HepG2 (cell line): ENCODE data around the gene ESPN. TPM values are rescaled to one million over a fixed set of nuclear protein-coding genes. Genes with fewer than 3 reads are reported as not detected.
A peak's percentile ranks its signal among the peaks of the same experiment; 100 is the strongest.

ENCODE experiments used
- BHLHE40 ChIP-seq: IDR thresholded peaks from 2 replicates; pipeline ENCODE4 v1.6.1; 2011; ENCODE audit warnings: low read length, improper control_type of control experiment
- BRF2 ChIP-seq: sonication (generic); formaldehyde crosslinking; IDR thresholded peaks from 2 replicates; pipeline ENCODE4 v1.8.1; 2022; ENCODE audit warnings: mild to moderate bottlenecking, missing genetic modification reagents
- FUBP1 ChIP-seq: sonication (generic); formaldehyde crosslinking; IDR thresholded peaks from 2 replicates; pipeline ENCODE4 v1.5.1; 2020; ENCODE audit warnings: missing genetic modification reagents, mild to moderate bottlenecking, borderline replicate concordance
- HNRNPLL ChIP-seq: fragments of 200-400 bp; formaldehyde crosslinking; IDR thresholded peaks from 2 replicates; pipeline ENCODE4 v1.6.1; 2017; ENCODE audit warnings: mild to moderate bottlenecking, low read depth, low read length; ENCODE audit not compliant: poor library complexity, severe bottlenecking
- IKZF1 ChIP-seq: fragments of 450-650 bp; IDR thresholded peaks from 2 replicates; pipeline ENCODE4 v1.7.1; 2016
- KDM3A ChIP-seq: IDR thresholded peaks from 2 replicates; pipeline ENCODE4 v1.6.1; 2018; ENCODE audit warnings: low read depth, missing compliant biosample characterization
- MAF1 ChIP-seq: sonication (generic); formaldehyde crosslinking; IDR thresholded peaks from 2 replicates; pipeline ENCODE4 v1.5.0; 2020; ENCODE audit warnings: missing genetic modification reagents, borderline replicate concordance
- MAFK ChIP-seq, 2 experiments: IDR thresholded peaks in 1 of 2; conservative IDR thresholded peaks in 1 of 2; 2 replicates each; pipeline ENCODE4 v1.6.1; 2011; ENCODE audit warnings: improper control_type of control experiment in 2 of 2, low read length in 2 of 2
- NRL ChIP-seq: sonication (generic); formaldehyde crosslinking; IDR thresholded peaks from 2 replicates; pipeline ENCODE4 v1.5.0; 2020; ENCODE audit warnings: missing genetic modification reagents, mild to moderate bottlenecking, moderate library complexity, borderline replicate concordance
- POLR2AphosphoS5 ChIP-seq: IDR thresholded peaks from 2 replicates; pipeline ENCODE4 v1.6.1; 2012; ENCODE audit warnings: low read depth, low read length
- SIX4 ChIP-seq: sonication (generic); formaldehyde crosslinking; IDR thresholded peaks from 2 replicates; pipeline ENCODE4 v1.4.0; 2020; ENCODE audit warnings: missing genetic modification reagents
- TCF12 ChIP-seq, 2 experiments: fragments of 450-650 bp in 1 of 2; sonication (generic) in 1 of 2; formaldehyde crosslinking in 1 of 2; IDR thresholded peaks; 2 replicates each; pipeline versions ENCODE4 v1.6.1 to v1.8.0; 2017 to 2022; ENCODE audit warnings: antibody characterized with exemption in 1 of 2, mild to moderate bottlenecking in 1 of 2, missing genetic modification reagents in 1 of 2, moderate library complexity in 1 of 2
- TOPORS ChIP-seq: sonication (generic); formaldehyde crosslinking; IDR thresholded peaks from 2 replicates; pipeline ENCODE4 v1.8.0; 2023; ENCODE audit warnings: mild to moderate bottlenecking, missing genetic modification reagents
- ZBTB26 ChIP-seq: IDR thresholded peaks from 2 replicates; pipeline ENCODE4 v1.6.1; 2016; ENCODE audit warnings: missing compliant biosample characterization, missing genetic modification reagents, borderline replicate concordance
- ZNF652 ChIP-seq: IDR thresholded peaks from 2 replicates; pipeline ENCODE4 v1.6.1; 2016; ENCODE audit warnings: low read depth, borderline replicate concordance
- ZNF737 ChIP-seq: sonication (generic); formaldehyde crosslinking; IDR thresholded peaks from 2 replicates; pipeline ENCODE4 v1.5.0; 2020; ENCODE audit warnings: missing genetic modification reagents, mild to moderate bottlenecking, borderline replicate concordance
- polyA plus RNA-seq, 8 experiments: library from polyadenylated mRNA; depleted of rRNA in 3 of 8; stranded (reverse) in 7 of 8; unstranded in 1 of 8; fragments of >200 nt; fragmentation: Illumina TruSeq in 4 of 8; extraction: Trizol in 4 of 8; gene quantifications; 2 replicates each; pipeline versions ENCODE4 v1.2.1 to v1.2.3, GENCODE V29; 2011 to 2016; ENCODE audit warnings: low read depth in 4 of 8, missing spikeins in 1 of 8, mixed read lengths in 1 of 8; ENCODE audit not compliant: insufficient read depth in 1 of 8
- total RNA-seq, 5 experiments: library from RNA; depleted of rRNA; stranded (reverse); fragments of >200 nt; fragmentation: Illumina TruSeq; extraction: Trizol; gene quantifications; 2 replicates each; pipeline ENCODE4 v1.2.3, GENCODE V29; 2016; ENCODE audit warnings: low read depth in 1 of 5
- TF ChIP-seq, protein P1 (sequence below): sonication (generic); IDR thresholded peaks from 2 replicates; pipeline ENCODE4 v1.6.1; 2016; ENCODE audit warnings: low read depth, borderline replicate concordance
- TF ChIP-seq, protein P2 (sequence below): sonication (generic); formaldehyde crosslinking; IDR thresholded peaks from 2 replicates; pipeline ENCODE4 v1.4.0; 2020; ENCODE audit warnings: missing genetic modification reagents
- TF ChIP-seq, protein P3 (sequence below): sonication (generic); formaldehyde crosslinking; IDR thresholded peaks from 2 replicates; pipeline ENCODE4 v1.5.0; 2020; ENCODE audit warnings: missing genetic modification reagents

The ESPN gene
- total and polyA plus RNA-seq, 2 of the 13 experiments (the other 11 are each of a cell fraction or from before 2014, with no cell fraction given) = 48.6 to 54.2 TPM

DNA sequence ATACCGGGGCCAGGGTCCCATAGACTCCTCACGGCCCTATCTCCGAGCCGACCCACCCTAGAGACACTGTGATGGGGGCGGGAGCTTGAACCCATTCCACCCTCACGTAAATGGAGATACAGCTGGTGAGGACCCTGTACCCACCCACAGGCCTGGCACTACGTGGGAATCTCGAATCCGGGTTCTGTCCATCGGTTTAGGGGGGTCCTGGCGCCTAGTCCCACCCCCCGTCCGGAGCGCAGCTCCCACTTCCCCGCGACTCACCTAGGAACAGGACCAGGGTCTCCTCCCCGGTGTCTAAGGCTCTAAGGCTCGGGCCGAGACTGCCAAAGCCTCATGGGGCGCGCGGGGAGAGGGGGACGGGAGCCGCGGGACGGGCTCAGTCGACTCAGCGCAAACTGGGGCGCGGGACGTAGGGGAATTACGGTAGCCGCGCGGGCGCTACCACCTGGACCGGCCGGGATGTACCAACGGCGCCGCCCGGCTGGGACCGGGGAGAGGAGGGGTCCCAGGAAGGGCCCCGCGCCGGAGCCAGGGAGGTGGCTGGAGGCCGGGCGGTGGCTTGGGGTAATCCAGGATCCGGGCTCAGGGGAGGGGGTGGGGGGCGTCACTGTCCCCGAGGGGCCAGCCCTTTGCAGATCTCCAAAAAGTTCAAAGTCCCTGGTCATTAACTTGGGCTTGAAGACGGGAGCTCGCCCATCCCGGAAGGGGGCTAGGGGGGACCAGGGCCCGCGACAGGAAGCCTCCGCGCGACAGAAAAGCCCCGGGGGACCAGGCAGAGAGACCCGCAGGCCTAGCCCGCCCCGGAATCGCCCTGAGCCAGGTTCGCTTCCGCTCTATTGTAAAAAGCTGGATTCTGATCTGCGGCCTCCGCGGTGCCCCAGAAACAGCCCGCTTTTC lies 65.9 kb downstream of the ESPN start (continued):
- TF ChIP-seq BRF2 (CRISPR knock-in tag) (0 out of 2 replicates have a peak, but pooled peaks have one; percentile 33), TOPORS (CRISPR knock-in tag) (peak; percentile 59; the same call in 1 of the 2 replicates), MAF1 (CRISPR knock-in tag) (no peak), HNRNPLL (peak; percentile 84), MAFK (conservative IDR thresholded peaks at IDR 0.05 in 1 of 2, IDR thresholded peaks at IDR 0.05 in 1 of 2; ENCODE audit: low read length in 2 of 2) (peak in 1 of 2 experiments; percentile 53; a peak in 2 of 4 replicates), SIX4 (CRISPR knock-in tag) (no peak), KDM3A (CRISPR knock-in tag) (0 out of 2 replicates have a peak, but pooled peaks have one; percentile 47), TCF12 (IDR thresholded peaks at IDR 0.05) (no peak), TCF12 (CRISPR knock-in tag; IDR thresholded peaks at IDR 0.05) (no peak), ZNF737 (CRISPR knock-in tag) (no peak), IKZF1 (no peak), BHLHE40 (peak; percentile 89), ZBTB26 (no peak), ZNF652 (CRISPR knock-in tag) (no peak), POLR2AphosphoS5 (peak; percentile 41; the same call in 1 of the 2 replicates), NRL (CRISPR knock-in tag) (peak; percentile 73; the same call in 1 of the 2 replicates), FUBP1 (CRISPR knock-in tag) (no peak)
- TF ChIP-seq, protein P1, sequence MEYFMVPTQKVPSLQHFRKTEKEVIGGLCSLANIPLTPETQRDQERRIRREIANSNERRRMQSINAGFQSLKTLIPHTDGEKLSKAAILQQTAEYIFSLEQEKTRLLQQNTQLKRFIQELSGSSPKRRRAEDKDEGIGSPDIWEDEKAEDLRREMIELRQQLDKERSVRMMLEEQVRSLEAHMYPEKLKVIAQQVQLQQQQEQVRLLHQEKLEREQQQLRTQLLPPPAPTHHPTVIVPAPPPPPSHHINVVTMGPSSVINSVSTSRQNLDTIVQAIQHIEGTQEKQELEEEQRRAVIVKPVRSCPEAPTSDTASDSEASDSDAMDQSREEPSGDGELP = peak; percentile 63; the same call in 1 of the 2 replicates
- TF ChIP-seq, protein P2, sequence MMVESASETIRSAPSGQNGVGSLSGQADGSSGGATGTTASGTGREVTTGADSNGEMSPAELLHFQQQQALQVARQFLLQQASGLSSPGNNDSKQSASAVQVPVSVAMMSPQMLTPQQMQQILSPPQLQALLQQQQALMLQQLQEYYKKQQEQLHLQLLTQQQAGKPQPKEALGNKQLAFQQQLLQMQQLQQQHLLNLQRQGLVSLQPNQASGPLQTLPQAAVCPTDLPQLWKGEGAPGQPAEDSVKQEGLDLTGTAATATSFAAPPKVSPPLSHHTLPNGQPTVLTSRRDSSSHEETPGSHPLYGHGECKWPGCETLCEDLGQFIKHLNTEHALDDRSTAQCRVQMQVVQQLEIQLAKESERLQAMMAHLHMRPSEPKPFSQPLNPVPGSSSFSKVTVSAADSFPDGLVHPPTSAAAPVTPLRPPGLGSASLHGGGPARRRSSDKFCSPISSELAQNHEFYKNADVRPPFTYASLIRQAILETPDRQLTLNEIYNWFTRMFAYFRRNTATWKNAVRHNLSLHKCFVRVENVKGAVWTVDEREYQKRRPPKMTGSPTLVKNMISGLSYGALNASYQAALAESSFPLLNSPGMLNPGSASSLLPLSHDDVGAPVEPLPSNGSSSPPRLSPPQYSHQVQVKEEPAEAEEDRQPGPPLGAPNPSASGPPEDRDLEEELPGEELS = no peak
- TF ChIP-seq, protein P3, sequence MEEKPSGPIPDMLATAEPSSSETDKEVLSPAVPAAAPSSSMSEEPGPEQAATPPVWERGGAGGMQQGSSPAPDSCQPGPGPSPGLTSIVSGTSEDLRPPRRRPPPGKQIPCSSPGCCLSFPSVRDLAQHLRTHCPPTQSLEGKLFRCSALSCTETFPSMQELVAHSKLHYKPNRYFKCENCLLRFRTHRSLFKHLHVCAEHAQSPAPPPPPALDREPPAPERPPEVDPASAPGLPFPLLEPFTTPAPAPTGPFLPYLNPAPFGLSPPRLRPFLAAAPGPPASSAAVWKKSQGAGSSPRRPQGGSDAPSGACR = peak; percentile 59; the same call in 1 of the 2 replicates
